GM08714 (cell line): Measurements from ENCODE around the gene CLBA1.

Source experiments
- H3K4me3 ChIP-seq: fragments of 200-500 bp; sonication (Bioruptor generic); 2 replicates; pipeline ENCODE4 v1.5.1; 2014; ENCODE audit warnings: mild to moderate bottlenecking, low read length, inconsistent platforms
- ZNF274 ChIP-seq: IDR thresholded peaks from 2 replicates; pipeline ENCODE4 v1.6.1; 2012; ENCODE audit warnings: mild to moderate bottlenecking, low read depth, low read length

CLBA1 gene

DNA sequence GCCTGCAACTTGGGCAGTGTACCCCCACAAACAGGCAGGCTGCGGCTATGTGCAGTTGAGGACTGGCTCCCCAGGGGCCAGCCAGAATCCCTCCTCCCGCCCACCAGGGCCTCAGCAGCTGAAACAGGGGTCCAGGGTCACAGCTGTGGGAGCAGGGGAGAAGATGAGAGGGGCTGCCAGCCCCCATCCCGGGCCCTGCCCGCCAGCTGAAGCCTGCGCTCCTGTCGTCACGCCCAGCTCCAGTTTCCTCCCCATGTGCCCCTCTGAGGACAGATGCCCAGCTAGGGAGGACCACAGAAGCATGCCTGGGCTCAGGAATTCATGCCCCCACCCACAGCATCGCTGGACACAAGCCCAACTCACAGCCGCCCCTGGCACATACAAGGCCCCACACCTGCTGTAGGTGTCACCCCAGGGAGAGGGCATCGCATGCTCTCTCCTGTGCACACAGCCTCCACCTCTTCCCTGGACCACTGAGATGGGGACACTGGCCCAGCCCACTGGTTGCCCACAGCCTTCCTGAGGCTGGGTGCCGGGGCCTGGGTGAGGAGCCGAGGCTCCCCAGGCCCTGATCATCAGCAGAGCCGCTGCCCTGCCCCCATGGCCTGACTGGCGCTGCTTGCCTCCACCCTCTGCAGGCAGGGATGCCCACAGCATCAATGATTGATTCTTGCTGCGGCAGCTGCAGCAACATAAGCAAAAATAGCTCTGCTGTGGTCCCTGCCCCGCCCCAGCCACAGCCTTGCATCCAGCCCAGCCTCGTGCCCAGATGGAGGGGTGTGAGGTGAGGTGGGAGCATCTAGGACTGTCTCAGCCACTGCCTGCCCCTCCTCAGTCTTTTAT, 3.7 kb upstream of the CLBA1 start:
- no peak overlapping the region for H3K4me3 ChIP-seq
- TF ChIP-seq ZNF274, result no peak

DNA sequence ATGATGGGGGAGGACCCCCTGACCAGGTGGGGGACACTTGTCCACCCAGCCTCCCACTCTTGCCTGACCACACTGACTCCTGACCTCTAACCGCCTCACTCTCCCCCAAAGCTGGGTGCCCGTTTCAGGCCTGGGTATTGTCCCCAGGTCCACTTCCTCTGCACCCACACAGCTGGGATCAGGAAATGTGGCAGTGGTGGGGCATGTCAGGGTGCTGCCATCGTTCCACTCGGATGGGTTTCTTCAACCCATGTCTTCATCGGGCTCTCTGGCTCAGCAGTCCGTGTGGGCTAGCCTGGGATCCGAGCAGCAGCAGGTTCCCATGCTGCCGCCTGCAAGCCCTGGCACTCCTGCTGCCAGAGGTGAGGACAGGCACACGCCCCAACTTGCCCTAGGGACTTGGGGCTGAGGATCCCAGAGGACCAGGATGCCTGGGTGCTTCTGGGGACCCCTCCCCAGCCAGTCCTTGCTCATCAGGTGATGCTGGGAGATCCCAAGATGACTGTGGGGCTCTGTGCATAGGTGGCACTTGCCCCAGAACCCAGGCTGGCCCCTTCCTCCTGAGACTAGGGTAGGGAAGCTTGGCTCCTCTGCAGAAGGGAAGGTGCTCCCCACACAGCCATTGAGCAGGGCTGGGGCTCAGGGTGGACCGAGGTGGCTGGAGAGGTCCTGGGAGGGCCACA, 2.9 kb upstream of the CLBA1 start:
- no peak for TF ChIP-seq ZNF274
- no peak overlapping the region for H3K4me3 ChIP-seq

DNA sequence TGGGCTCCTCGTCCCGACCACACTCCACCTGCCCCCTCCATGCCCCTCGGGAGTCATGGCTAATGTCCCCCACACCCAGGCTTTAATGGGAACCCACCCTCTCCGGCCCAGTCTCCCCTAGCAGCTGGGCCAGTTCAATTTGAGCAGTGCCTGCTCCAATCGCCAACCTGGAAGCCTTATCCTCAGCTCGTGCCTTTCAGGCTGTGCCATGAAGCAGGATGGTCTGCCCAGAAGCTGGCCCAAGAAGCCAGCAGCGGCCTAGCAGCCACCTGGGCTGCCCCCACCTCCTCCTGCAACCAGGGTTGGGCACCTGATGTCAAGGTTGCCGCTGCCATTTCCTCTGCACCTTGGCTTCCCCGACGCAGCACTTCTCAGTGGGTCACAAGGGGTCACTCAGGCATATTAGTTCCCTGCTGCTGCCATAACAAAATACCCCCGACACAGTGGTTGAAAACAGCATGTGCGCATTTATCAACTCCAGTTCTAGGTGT, 2.3 kb upstream of the CLBA1 start:
- TF ChIP-seq ZNF274, result no peak
- no peak overlapping the region for H3K4me3 ChIP-seq

- no peak overlapping the region for H3K4me3 ChIP-seq
- no peak for TF ChIP-seq ZNF274
These were observed 1.3 kb upstream of the CLBA1 start for GRCh38 chr14:104984056-104984894.

GRCh38 chr14:104986487-104987164, 1.0 kb downstream of the CLBA1 start:
- TF ChIP-seq ZNF274, result no peak
- H3K4me3 ChIP-seq, result peak overlapping the region; percentile 74; the same call in 1 of the 2 replicates

GRCh38 chr14:104989236-104989950, 3.8 kb downstream of the CLBA1 start:
- no peak for TF ChIP-seq ZNF274
- no peak overlapping the region for H3K4me3 ChIP-seq

GRCh38 chr14:104989951-104990303, 4.3 kb downstream of the CLBA1 start:
- no peak overlapping the region for H3K4me3 ChIP-seq
- no peak for TF ChIP-seq ZNF274

- H3K4me3 ChIP-seq, result no peak overlapping the region
- no peak for TF ChIP-seq ZNF274
These were observed 6.3 kb downstream of the CLBA1 start for GRCh38 chr14:104991896-104992230.

DNA sequence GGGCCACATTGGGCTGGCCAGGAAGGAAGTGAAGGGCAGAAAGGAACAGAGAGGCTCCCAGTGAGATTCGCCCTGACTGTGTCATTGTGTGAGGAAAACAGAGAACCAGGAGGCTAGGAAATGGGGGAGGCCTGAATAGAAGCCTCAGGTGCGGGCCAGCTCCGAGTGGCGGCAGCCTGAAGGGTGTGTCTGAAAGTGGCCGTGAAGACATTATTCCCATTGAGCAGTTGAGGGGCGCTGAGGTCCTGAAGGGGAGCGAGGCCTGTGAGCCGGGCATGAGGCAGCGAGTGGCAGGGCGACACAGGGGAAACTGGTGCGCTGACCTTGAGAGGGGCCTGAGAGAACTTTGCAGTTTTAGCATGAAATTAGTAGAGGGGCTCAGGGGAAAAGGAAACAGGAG, 6.9 kb downstream of the CLBA1 start:
- TF ChIP-seq ZNF274, result no peak

GRCh38 chr14:104993306-104993705, 7.7 kb downstream of the CLBA1 start:
- H3K4me3 ChIP-seq, result no peak overlapping the region
- no peak for TF ChIP-seq ZNF274

More for the DNA sequence above, 6.9 kb downstream of the CLBA1 start:
- no peak overlapping the region for H3K4me3 ChIP-seq

DNA sequence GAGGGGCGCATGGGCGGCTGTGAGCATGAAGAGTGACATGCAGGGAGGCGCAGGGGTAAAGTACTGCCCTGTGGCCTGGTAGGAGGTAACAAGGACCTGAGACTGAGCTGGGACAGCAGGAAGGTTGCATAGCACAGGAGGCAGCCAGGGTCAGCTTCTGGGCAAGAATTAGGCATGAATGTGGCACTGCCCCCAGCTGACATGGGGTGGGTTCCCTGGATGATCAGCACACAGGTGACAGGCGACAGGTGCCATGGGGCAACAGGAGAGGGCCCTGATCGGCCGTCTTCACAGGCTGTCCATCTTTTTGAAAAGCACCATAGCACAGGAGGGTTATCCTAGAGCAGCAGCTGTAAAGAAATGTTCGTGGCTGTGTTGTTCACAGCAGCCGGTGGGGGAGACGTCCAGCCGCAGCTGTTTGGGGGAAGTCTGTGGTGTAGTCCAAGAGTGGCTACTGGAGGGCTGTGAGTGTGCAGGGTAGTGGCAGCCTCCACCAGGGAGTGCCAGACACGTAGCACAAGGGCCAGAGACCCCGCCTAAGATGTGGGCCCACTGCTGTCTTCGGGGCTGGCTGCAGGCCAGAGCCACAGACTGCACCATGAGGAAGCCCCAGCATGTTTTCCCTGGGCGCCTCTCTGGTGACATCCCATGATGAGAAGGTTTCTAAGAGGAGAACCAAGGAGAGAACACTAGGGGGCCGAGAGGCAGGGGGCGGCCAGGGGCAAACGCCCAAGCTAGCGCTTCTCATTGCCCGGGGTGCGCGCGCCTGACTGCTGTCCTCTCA, 8.4 kb downstream of the CLBA1 start:
- no peak for TF ChIP-seq ZNF274

GRCh38 chr14:104994978-104995377, 9.4 kb downstream of the CLBA1 start:
- H3K4me3 ChIP-seq, result no peak overlapping the region
- TF ChIP-seq ZNF274, result no peak

More for the DNA sequence above, 8.4 kb downstream of the CLBA1 start:
- no peak overlapping the region for H3K4me3 ChIP-seq

GRCh38 chr14:104996032-104996431, 10.4 kb downstream of the CLBA1 start:
- no peak overlapping the region for H3K4me3 ChIP-seq
- TF ChIP-seq ZNF274, result no peak

GRCh38 chr14:104996483-104996882, 10.9 kb downstream of the CLBA1 start:
- TF ChIP-seq ZNF274, result no peak
- H3K4me3 ChIP-seq, result no peak overlapping the region
